Bone marrow (tissue), 2 donors: ENCODE measurements around the gene ZNF581.

Source experiments
- DNase-seq, 2 donors: peaks; one replicate each; lab custom pipeline; 2025; lab: John Stamatoyannopoulos, UW

Gene ZNF581

DNA sequence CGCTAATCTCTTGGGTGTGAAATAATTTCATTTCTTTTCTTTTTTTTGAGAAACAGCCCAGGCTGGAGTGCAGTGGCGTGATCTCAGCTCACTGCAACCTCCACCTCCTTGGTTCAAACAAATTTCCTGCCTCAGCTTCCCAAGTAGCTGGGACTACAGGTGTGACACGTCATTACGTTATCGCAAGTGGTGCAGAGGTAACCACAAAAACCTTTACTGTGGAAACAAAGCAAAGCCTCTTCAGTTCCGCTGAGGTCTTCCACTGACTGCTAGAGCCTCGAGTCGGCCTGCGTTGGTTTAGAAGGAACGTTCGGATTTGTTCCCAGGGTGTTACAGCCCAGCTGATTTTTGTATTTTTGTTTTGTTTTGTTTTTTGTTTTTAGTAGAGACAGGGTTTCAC, 17.1 kb upstream of the ZNF581 start:
- DNase-seq, result no peak

DNA sequence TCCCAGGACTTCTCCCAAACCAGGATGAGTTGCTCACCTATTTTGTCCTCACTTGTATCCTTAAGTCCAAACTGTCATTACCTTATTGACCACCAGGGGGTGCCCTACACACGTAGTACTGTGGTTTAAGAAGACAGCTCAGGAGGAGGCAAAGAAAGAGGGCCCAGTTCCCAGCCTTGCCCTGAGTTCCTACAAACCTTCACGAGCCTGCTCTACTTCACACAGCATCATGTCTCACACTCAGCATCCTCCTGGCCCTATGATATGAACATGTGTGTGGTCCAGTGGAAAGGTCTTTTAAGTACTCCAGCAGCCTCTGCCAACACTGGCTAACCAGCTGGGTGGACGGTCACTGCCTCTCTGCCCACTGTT, 11.0 kb upstream of the ZNF581 start:
- peak; percentile 31 to 79 for DNase-seq

DNA sequence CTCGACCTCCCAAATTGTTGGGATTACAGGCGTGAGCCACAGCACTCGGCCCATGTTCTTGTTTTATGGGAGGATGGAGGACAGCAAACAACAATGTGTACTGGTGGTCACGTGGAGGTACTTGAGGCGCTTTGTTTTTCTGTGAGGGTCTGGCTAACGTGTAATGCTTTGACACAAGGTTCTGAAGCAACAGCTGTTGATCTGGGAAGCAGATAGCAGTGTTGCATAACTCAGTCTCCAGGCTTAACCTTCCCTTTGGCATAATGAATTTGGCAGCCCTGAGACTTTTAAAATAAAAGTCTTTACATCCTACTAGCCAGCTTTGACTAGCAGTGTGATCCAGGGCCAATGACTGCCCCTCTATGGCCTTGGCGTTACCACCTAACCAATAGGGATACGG, 9.6 kb upstream of the ZNF581 start:
- no peak for DNase-seq

- DNase-seq, result no peak
These were observed 8.1 kb upstream of the ZNF581 start for GRCh38 chr19:55635334-55635717.

GRCh38 chr19:55635856-55636440, 7.5 kb upstream of the ZNF581 start:
- no peak for DNase-seq

- DNase-seq, result no peak
These were observed 6.7 kb upstream of the ZNF581 start for GRCh38 chr19:55636723-55637122.

DNA sequence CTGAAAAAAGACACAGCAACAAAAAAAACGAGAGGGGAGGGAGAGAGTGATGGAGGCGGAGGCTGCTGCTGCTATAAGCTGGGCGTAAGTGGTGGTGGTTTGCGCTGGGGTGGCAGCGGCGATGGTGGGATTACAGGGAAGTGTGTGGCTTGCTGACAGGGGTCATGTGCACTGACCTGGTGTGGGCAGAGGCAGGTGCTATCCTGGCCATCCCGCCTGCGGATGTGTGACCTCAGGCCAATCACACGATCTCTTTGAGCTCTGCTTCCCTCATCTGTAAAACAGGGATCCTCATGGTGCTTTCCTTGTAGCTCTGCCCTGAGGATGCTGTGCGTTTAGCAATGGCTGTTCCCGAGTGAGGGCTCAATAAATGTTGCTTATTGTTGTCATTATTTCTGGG, 5.9 kb upstream of the ZNF581 start:
- DNase-seq, result no peak

- DNase-seq, result peak in 1 of 2 donors; percentile 33
These were observed 4.5 kb upstream of the ZNF581 start for GRCh38 chr19:55638864-55639359.

DNA sequence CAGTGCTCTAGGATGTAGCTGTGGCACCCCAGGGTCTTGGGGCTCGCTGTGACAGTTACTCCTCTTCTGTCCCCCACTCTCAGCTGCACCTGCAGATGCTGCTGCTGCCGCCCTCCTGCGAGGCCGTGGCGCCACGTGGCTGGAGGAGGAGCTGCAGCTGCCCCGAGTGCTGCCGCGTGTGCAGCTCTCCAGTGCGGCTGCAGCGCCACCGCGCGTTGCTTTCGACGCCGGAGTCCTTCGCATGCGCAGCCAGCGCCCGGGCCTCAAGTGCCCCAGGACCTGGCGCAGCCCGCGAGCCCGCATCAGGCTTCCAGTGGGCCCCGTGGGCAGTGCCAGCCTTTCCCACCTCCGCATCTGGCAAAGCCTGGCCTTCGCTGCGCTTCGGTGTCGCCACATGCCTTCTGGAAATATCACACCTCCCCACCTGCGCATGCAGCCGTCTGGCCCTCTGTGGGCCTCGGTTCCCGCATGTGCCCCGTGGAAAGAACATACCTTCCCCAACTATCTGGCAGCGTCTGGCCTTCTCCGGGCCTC, 3.3 kb upstream of the ZNF581 start:
- DNase-seq, result no peak

GRCh38 chr19:55640577-55641425, 2.6 kb upstream of the ZNF581 start, which contains the start of gene ZNF580:
ZNF580 (plus strand) TSS chr19:55641002; CDS start chr19:55642509, 1,507 bp downstream.
- DNase-seq, result peak in 1 of 2 donors; percentile 48

DNA sequence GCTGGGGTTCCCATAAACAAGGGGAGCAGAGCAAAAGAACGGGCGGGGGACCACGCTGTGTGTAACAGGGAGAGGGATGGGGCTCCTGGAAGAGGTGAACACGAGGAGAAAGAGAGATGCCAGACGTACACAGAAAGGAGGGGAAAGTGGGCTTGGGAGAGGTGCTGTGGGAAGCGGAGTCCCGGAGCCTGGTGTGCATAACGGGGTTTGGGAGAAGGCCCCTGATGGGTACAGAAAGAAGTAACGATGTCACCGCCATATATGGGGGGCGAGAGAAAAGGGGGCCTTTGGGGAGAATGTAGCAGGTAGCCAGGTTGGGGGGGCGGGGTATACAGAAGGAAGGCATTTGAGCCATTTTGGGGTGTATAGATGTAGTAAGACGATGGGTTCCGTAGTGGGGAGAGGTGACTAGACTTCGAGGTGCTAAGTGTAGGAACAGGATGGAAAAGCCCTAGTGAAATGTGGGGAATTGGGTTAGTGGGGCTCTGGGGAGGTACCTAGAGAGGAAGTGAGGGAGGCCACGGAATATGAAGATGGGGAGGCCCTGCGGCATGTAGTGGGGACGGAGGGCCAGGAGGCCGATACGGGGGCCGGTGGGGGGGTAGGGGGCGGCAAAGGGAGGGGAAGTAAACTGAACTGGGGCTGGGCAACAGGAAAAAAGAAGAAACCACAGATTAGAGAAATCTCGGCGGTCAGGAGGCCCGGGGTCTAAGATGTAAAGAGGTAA, 1.9 kb upstream of the ZNF581 start:
- peak in 1 of 2 donors; percentile 19 for DNase-seq

- no peak for DNase-seq
These were observed 1.1 kb upstream of the ZNF581 start for GRCh38 chr19:55642153-55643002.

DNA sequence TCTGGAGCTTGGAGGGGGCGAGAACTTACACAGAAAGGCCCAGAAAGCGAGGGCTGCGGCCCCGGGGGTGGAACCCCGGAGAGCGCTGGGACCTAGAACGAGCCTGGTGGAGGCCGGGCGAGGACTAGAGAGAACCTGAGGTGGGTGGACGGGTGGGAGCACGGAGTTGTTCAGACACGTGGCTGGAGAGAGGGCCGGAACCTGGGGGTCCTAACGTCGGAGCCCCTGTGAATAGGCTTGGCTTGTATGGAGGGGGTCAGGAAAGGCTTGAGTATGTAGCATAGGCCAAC, 383 bp downstream of the ZNF581 start:
- DNase-seq, result no peak

- no peak for DNase-seq
These were observed 863 bp downstream of the ZNF581 start for GRCh38 chr19:55644191-55644833.

- no peak for DNase-seq
These were observed 1.5 kb downstream of the ZNF581 start for GRCh38 chr19:55644842-55645511.

DNA sequence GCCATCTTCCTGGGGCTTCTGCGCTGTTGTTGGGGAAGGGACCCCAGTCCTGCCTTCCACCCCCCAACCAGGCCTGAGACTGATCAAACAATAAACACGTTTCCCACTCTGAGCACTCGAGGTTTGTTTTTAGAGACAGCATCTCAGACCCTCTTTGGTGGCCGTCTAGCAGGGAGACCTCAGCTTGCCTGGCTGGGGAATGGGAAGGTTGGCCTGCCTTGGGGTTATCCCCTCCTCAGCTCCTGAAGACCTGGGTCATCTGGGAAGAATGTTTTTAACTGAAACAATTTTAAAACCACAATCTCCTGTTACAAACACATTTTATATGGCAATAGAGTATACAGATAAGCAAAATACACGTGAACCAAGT, 2.0 kb downstream of the ZNF581 start:
- no peak for DNase-seq

- no peak for DNase-seq
These were observed 3.7 kb downstream of the ZNF581 start for GRCh38 chr19:55646889-55647731.

DNA sequence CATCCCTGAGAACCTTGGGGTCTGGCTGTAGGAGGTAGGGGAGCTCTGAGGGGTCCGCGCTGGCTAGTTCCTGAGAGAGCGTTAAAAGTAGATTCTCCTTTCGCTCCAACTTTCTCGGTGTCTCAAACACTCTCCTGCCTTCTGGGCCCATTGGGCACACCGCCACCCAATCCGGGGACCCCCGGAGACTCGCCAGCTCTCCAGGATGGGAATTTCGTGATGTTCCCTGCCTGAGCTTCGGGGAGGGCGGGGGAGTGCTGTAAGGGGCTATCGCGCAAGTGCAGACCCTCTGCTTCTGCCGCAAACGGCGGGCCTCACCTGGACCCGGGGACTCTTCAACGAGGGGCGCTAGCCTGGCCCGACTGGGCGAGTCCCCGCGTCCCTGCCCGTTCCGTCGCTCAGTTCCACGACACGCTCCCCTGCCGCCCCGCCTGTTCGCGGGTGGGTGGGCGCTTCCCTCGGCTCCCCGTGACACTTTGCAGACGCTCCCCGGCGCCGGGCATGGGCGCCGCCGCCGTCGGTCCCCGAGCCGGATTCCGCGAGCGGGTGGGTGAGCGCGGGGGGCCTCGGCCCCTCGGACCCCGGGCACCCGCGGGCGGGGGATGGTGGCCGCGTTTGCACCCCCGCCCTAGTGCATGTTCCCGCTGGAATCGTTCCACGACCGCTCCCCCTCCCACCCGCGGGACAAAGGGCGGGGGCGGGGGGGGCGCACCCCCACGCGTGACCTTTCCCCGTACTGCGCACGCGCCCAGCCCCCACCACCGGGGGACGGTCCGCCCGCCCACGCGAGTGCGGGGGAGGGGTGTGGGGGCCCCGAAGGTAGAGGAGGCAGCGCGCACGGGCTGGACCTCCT, 4.5 kb downstream of the ZNF581 start, which contains the start of gene CCDC106:
Gene CCDC106 (plus strand): TSS at position 481 of the 853 bp plus-strand sequence. CDS start 835 bp downstream, outside the sequence.
- peak in 1 of 2 donors; percentile 64 for DNase-seq
